Measurements from ENCODE around the gene NRL. TPM values are rescaled to one million over a fixed set of nuclear protein-coding genes. Genes with fewer than 3 reads are reported as not detected.

Gene NRL
- total and polyA plus RNA-seq, 9 of the 15 experiments (the other 6 are each of a cell fraction or from before 2014, with no cell fraction given) = 0.07 to 2.7 (median 1.4) TPM; not detected in 1

- TF ChIP-seq MEF2D (tag; conservative IDR thresholded peaks at IDR 0.05; ENCODE audit: low read depth) = no peak
- no peak for TF ChIP-seq PYGO2 (tag; IDR thresholded peaks at IDR 0.05)
- TF ChIP-seq ARID4B (CRISPR knock-in tag; IDR thresholded peaks at IDR 0.05) = peak; percentile 95
- TF ChIP-seq, protein P1, sequence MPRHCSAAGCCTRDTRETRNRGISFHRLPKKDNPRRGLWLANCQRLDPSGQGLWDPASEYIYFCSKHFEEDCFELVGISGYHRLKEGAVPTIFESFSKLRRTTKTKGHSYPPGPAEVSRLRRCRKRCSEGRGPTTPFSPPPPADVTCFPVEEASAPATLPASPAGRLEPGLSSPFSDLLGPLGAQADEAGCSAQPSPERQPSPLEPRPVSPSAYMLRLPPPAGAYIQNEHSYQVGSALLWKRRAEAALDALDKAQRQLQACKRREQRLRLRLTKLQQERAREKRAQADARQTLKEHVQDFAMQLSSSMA (CRISPR knock-in tag; IDR thresholded peaks at IDR 0.05) = no peak
- TF ChIP-seq, protein P2, sequence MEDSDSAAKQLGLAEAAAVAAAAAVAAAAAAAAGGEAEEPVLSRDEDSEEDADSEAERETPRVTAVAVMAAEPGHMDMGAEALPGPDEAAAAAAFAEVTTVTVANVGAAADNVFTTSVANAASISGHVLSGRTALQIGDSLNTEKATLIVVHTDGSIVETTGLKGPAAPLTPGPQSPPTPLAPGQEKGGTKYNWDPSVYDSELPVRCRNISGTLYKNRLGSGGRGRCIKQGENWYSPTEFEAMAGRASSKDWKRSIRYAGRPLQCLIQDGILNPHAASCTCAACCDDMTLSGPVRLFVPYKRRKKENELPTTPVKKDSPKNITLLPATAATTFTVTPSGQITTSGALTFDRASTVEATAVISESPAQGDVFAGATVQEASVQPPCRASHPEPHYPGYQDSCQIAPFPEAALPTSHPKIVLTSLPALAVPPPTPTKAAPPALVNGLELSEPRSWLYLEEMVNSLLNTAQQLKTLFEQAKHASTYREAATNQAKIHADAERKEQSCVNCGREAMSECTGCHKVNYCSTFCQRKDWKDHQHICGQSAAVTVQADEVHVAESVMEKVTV (CRISPR knock-in tag; IDR thresholded peaks at IDR 0.05) = no peak
- no peak for TF ChIP-seq HDAC6 (IDR thresholded peaks at IDR 0.05; ENCODE audit: low read depth, low read length)
- no peak; the same call in 1 of the 2 replicates for TF ChIP-seq ELF2 (CRISPR knock-in tag; IDR thresholded peaks at IDR 0.05)
- no peak for TF ChIP-seq XRCC4 (IDR thresholded peaks at IDR 0.05; ENCODE audit: extremely low read depth, insufficient read depth, insufficient read length)
- TF ChIP-seq TSC22D4 (tag; IDR thresholded peaks at IDR 0.05) = no peak
- TF ChIP-seq ZNF165 (CRISPR knock-in tag; IDR thresholded peaks at IDR 0.05; ENCODE audit: borderline replicate concordance) = no peak
- TF ChIP-seq ZFX (CRISPR knock-in tag; IDR thresholded peaks at IDR 0.05) = peak; percentile 82
- no peak for TF ChIP-seq FOXA1 (IDR thresholded peaks at IDR 0.05; ENCODE audit: borderline replicate concordance)
- TF ChIP-seq ZBTB2 (IDR thresholded peaks at IDR 0.05) = no peak
- no peak for TF ChIP-seq ZKSCAN3 (CRISPR knock-in tag; IDR thresholded peaks at IDR 0.05)
- TF ChIP-seq DIDO1 (tag; IDR thresholded peaks at IDR 0.05; ENCODE audit: low read depth) = no peak
- no peak for TF ChIP-seq ZC3H8 (IDR thresholded peaks at IDR 0.05)
- TF ChIP-seq KLF16 (IDR thresholded peaks at IDR 0.05) = no peak
- TF ChIP-seq NR2F6 (CRISPR knock-in tag; IDR thresholded peaks at IDR 0.05) = no peak
- TF ChIP-seq SMAD4 (CRISPR knock-in tag; conservative IDR thresholded peaks at IDR 0.05) = no peak; the same call in 1 of the 2 replicates
- TF ChIP-seq LEF1 (IDR thresholded peaks at IDR 0.05) = no peak
- no peak for TF ChIP-seq ZNF668 (CRISPR knock-in tag; IDR thresholded peaks at IDR 0.05)
- TF ChIP-seq KDM5B (IDR thresholded peaks at IDR 0.05; ENCODE audit: insufficient replicate concordance, low read depth, low read length) = no peak
Measured at GRCh38 chr14:24114532-24115421, at the start of gene NRL, which contains the start of gene DCAF11 (continued).
